ENCODE data around the gene LRRC17. TPM values are rescaled to one million over a fixed set of nuclear protein-coding genes. Genes with fewer than 3 reads are reported as not detected.

Gene LRRC17
- total RNA-seq, 1 experiment from 2014 or later: 0.37 TPM

DNA sequence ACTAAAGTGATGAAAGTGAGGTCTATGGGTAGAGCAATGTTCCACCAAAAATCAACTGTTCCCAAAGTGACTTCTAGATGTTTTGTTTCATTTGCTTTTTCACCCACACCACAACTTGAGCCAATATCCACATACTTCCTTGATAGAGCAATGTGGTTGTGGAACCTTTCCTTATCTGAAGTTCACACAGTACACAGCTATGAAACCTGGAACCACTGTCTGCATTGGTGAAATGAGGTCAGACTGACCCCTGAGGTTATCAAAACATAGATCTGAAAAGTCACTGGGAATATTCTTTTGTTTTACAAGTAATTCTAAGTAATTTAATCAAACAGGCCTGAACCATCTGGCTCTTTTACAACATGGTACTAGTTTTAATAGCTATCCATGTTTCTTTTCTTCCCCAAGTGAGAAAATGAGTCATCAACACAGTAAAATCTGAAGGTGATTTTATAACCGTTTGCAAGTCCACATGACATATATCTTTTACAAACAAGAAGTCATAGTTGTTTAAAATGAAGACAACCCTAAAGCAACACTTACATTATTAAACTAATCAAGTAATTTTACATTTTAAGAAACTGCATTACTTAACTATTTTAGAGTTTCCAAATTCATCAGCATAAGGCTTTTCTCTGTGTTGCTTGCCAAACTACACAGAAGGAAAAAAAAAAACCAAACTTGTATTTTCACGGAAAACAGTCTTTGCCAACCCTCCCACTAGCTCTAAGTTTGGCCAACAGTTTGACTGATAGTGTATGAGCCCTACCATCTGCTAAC lies 80.3 kb downstream of the LRRC17 start:
- in situ Hi-C loops (cut with HindIII; ENCODE audit: low pct_unique_long_range_greater_than_20kb, low sequenced_read_pairs): no loop called here
- no peak for DNase-seq (ENCODE audit: low read depth, low spot score)

DNA sequence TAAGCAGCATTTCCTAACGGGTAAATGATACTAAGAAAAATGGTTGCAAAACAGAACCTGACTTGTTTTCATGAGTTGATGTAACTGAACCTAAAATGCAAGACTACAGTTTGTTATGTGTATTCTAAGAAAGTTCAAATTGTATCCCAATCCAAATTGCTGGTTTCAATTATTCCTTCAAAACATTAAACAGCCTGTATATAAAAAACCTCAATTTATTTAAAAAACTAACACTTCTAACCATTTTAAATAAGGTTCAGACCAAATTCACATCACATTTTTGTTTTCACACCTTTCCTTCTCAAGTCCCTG lies 80.9 kb downstream of the LRRC17 start:
- in situ Hi-C loops (cut with HindIII; ENCODE audit: low pct_unique_long_range_greater_than_20kb, low sequenced_read_pairs): no loop called here
- DNase-seq (ENCODE audit: low read depth, low spot score): no peak

GRCh38 chr7:102994567-102994966 lies 81.8 kb downstream of the LRRC17 start:
- in situ Hi-C loops (cut with HindIII; ENCODE audit: low pct_unique_long_range_greater_than_20kb, low sequenced_read_pairs): no loop called here
- DNase-seq (ENCODE audit: low read depth, low spot score): no peak

Other genes starting within 250 kb of the LRRC17 start
- gene POLR2J2, start 241.3 kb upstream of the LRRC17 start, total RNA-seq (2014; rRNA removed; shearing (Covaris generic)): 2.4 and 2.5 TPM in 2 replicates
- 12.3 and 12.5 TPM in 2 replicates for gene FAM185A, start 164.0 kb upstream of the LRRC17 start, total RNA-seq (2014; rRNA removed; shearing (Covaris generic))
- gene FBXL13, start 161.8 kb downstream of the LRRC17 start, total RNA-seq (2014; rRNA removed; shearing (Covaris generic)): 3.2 and 3.4 TPM in 2 replicates
- gene ARMC10, start 162.1 kb downstream of the LRRC17 start, total RNA-seq (2014; rRNA removed; shearing (Covaris generic)): 93.5 and 98.1 TPM in 2 replicates
- 33.8 and 37.5 TPM in 2 replicates for gene NAPEPLD, start 236.1 kb downstream of the LRRC17 start, total RNA-seq (2014; rRNA removed; shearing (Covaris generic))

Data from SK-MEL-5 (cell line).